Keratinocyte (primary cell): Measurements from ENCODE around the gene ATP9B. TPM values are rescaled to one million over a fixed set of nuclear protein-coding genes. Genes with fewer than 3 reads are reported as not detected.

Source experiments
- DNase-seq: peaks from one replicate; pipeline ENCODE4 v3.0.0-alpha.2; 2011; ENCODE audit warnings: low read depth, missing footprints, low spot score
- FAIRE-seq: peaks from 2 replicates; lab custom pipeline; 2011; peaks lifted over from hg19 to GRCh38; lab: Jason Lieb, UNC
- H2AFZ ChIP-seq: 2 replicates; pipeline ENCODE4 v1.6.0; 2012; ENCODE audit warnings: low read length, control low read depth, inconsistent platforms; ENCODE audit not compliant: control insufficient read depth
- H3K27ac ChIP-seq: 2 replicates; pipeline ENCODE4 v1.5.1; 2011; ENCODE audit warnings: low read length; ENCODE audit not compliant: control insufficient read depth, insufficient read depth
- H3K27me3 ChIP-seq: 3 replicates; pipeline ENCODE4 v1.6.0; 2011; ENCODE audit warnings: low read length; ENCODE audit not compliant: control insufficient read depth, insufficient read depth; ENCODE audit errors: extremely low read depth
- H3K36me3 ChIP-seq, 2 experiments: 2 replicates in 1 of 2; 3 replicates in 1 of 2; pipeline ENCODE4 v1.5.1; 2011; ENCODE audit warnings: low read length in 2 of 2, mild to moderate bottlenecking in 1 of 2; ENCODE audit not compliant: control insufficient read depth in 2 of 2, insufficient read depth in 2 of 2; ENCODE audit errors: extremely low read depth in 1 of 2
- H3K4me1 ChIP-seq: 3 replicates; pipeline ENCODE4 v1.5.1; 2011; ENCODE audit warnings: low read length; ENCODE audit not compliant: control insufficient read depth, insufficient read depth; ENCODE audit errors: extremely low read depth
- H3K4me2 ChIP-seq: 3 replicates; pipeline ENCODE4 v1.6.0; 2011; ENCODE audit warnings: low read depth, low read length; ENCODE audit not compliant: control insufficient read depth, insufficient read depth; ENCODE audit errors: extremely low read depth
- H3K4me3 ChIP-seq, 3 experiments: fragments of 200-600 bp in 1 of 3; sonication (generic) in 1 of 3; 2 replicates in 2 of 3; 3 replicates in 1 of 3; pipeline ENCODE4 v1.5.1; 2011 to 2016; ENCODE audit warnings: low read length in 3 of 3, mild to moderate bottlenecking in 3 of 3, control low read depth in 2 of 3, inconsistent platforms in 1 of 3, low read depth in 1 of 3, mixed read lengths in 1 of 3, mixed run types in 1 of 3, moderate library complexity in 1 of 3; ENCODE audit not compliant: control insufficient read depth in 2 of 3, insufficient read depth in 2 of 3; ENCODE audit errors: extremely low read depth in 1 of 3
- H3K79me2 ChIP-seq: 2 replicates; pipeline ENCODE4 v1.6.0; 2012; ENCODE audit warnings: low read length; ENCODE audit not compliant: control insufficient read depth, insufficient read depth
- H3K9ac ChIP-seq: 3 replicates; pipeline ENCODE4 v1.6.0; 2011; ENCODE audit warnings: low read length; ENCODE audit not compliant: control insufficient read depth, insufficient read depth; ENCODE audit errors: extremely low read depth
- H3K9me1 ChIP-seq: 3 replicates; pipeline ENCODE4 v1.6.0; 2011; ENCODE audit warnings: low read length; ENCODE audit not compliant: control insufficient read depth, insufficient read depth; ENCODE audit errors: extremely low read depth
- H3K9me3 ChIP-seq: 2 replicates; pipeline ENCODE4 v1.5.1; 2012; ENCODE audit warnings: low read depth, low read length; ENCODE audit not compliant: control insufficient read depth
- H4K20me1 ChIP-seq: 3 replicates; pipeline ENCODE4 v1.6.0; 2011; ENCODE audit warnings: low read length; ENCODE audit not compliant: control insufficient read depth, insufficient read depth; ENCODE audit errors: extremely low read depth
- EZH2 ChIP-seq: IDR thresholded peaks from one replicate; pipeline ENCODE4 v1.6.1; 2012; ENCODE audit warnings: inconsistent platforms, mild to moderate bottlenecking, low read length, moderate library complexity
- dilution Hi-C: fragments of 300-500 bp; cut with MboI; formaldehyde crosslinking; loops from one replicate; pipeline ENCODE4 v1.7.0; 2020; ENCODE audit warnings: low sequenced_read_pairs; ENCODE audit not compliant: extremely low pct_ligation_motif_present
- polyA plus RNA-seq, 5 experiments: library from polyadenylated mRNA; depleted of rRNA in 3 of 5; stranded (reverse) in 3 of 5; stranded (forward) in 1 of 5; unstranded in 1 of 5; fragments of >200 nt; gene quantifications; 1 replicate in 1 of 5; 2 replicates in 3 of 5; 3 replicates in 1 of 5; pipeline versions ENCODE4 v1.2.1 to v1.2.3, GENCODE V29; 2011 to 2012; ENCODE audit warnings: missing spikeins in 2 of 5, low read depth in 1 of 5, low replicate concordance in 1 of 5
- TF ChIP-seq, protein P1 (sequence below), 3 experiments: IDR thresholded peaks in 1 of 3; conservative IDR thresholded peaks in 1 of 3; optimal IDR thresholded peaks in 1 of 3; 2 replicates in 2 of 3; 3 replicates in 1 of 3; pipeline versions ENCODE3 to v1.5.1; 2011; ENCODE audit warnings: low read length in 3 of 3, mild to moderate bottlenecking in 3 of 3, moderate library complexity in 2 of 3, control low read depth in 1 of 3, inconsistent platforms in 1 of 3; ENCODE audit not compliant: insufficient read depth in 2 of 3; ENCODE audit errors: extremely low read depth in 1 of 3

The ATP9B gene
- polyA plus RNA-seq, 1 donor (not counting 4 experiments of a cell fraction or from before 2014, with no cell fraction given): 16.1 TPM

DNA sequence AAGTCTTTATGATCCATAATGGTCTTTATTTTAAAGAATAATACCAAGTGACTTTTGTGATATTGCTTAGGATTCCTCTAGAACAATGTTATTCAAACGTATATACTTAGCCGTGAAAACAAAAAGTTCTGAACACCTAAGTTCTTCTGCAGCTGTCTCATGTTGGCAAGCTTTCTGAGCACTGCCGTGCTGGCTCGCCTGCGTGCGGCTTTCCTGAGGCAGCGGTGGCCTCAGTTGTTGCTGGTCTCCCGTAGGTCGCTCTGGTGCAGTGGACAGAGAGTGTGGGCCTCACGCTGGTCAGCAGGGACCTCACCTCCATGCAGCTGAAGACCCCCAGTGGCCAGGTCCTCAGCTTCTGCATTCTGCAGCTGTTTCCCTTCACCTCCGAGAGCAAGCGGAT, 259.7 kb downstream of the ATP9B start:
- no peak overlapping the region for H3K4me2 ChIP-seq
- no peak overlapping the region for H3K9ac ChIP-seq
- no peaks in the 10 kb centered on the region for H3K9me1 ChIP-seq
- dilution Hi-C loops: no loop called here
- no peak overlapping the region for H3K4me3 ChIP-seq
- FAIRE-seq: no peak
- H3K79me2 ChIP-seq: no peaks in the 10 kb centered on the region
- H3K27ac ChIP-seq: no peak overlapping the region
- no peaks in the 10 kb centered on the region for H3K27me3 ChIP-seq
- no peaks in the 10 kb centered on the region for H3K9me3 ChIP-seq
- H3K4me1 ChIP-seq: no peaks in the 10 kb centered on the region
- peaks cover 0 to 2% of the 10 kb centered on the region in 2 experiments for H3K36me3 ChIP-seq
- H2AFZ ChIP-seq: no peak overlapping the region
- H4K20me1 ChIP-seq: no peaks in the 10 kb centered on the region
- TF ChIP-seq, protein P1, sequence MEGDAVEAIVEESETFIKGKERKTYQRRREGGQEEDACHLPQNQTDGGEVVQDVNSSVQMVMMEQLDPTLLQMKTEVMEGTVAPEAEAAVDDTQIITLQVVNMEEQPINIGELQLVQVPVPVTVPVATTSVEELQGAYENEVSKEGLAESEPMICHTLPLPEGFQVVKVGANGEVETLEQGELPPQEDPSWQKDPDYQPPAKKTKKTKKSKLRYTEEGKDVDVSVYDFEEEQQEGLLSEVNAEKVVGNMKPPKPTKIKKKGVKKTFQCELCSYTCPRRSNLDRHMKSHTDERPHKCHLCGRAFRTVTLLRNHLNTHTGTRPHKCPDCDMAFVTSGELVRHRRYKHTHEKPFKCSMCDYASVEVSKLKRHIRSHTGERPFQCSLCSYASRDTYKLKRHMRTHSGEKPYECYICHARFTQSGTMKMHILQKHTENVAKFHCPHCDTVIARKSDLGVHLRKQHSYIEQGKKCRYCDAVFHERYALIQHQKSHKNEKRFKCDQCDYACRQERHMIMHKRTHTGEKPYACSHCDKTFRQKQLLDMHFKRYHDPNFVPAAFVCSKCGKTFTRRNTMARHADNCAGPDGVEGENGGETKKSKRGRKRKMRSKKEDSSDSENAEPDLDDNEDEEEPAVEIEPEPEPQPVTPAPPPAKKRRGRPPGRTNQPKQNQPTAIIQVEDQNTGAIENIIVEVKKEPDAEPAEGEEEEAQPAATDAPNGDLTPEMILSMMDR (optimal IDR thresholded peaks at IDR 0.05 in 1 of 3, IDR thresholded peaks at IDR 0.05 in 1 of 3, conservative IDR thresholded peaks at IDR 0.05 in 1 of 3; ENCODE audit: extremely low read depth in 1 of 3, insufficient read depth in 2 of 3, low read length in 3 of 3): no peak
- no peak for TF ChIP-seq EZH2
- DNase-seq: no peak

DNA sequence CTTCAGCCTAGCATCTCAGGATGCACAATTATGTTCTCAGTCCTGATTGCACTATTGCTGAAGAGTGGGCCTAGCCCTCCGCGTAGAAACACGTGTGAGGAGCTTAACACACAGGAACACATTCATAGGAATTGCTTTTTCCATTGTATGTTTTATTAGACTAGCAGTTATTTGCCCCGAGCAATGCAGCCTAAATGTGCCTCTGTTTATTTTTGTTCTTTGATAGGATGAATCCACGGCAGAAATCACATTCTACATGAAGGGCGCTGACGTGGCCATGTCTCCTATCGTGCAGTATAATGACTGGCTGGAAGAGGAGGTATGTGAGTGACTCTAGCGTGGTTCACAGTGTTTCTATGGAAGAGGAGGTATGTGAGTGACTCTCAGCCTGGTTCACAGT, 260.6 kb downstream of the ATP9B start:
- TF ChIP-seq EZH2: no peak
- TF ChIP-seq, protein P1 (optimal IDR thresholded peaks at IDR 0.05 in 1 of 3, IDR thresholded peaks at IDR 0.05 in 1 of 3, conservative IDR thresholded peaks at IDR 0.05 in 1 of 3; ENCODE audit: extremely low read depth in 1 of 3, insufficient read depth in 2 of 3, low read length in 3 of 3): no peak
- Histone ChIP-seq H3K4me1 (no peaks in the 10 kb centered on the region), H3K4me3 (no peak overlapping the region), H4K20me1 (no peaks in the 10 kb centered on the region), H3K9me1 (no peaks in the 10 kb centered on the region), H3K4me2 (no peak overlapping the region), H3K9me3 (no peaks in the 10 kb centered on the region), H3K9ac (no peak overlapping the region), H3K27me3 (no peaks in the 10 kb centered on the region), H3K36me3 (peaks cover 0 to 2% of the 10 kb centered on the region in 2 experiments), H3K27ac (no peak overlapping the region), H2AFZ (no peak overlapping the region), H3K79me2 (no peaks in the 10 kb centered on the region)
- dilution Hi-C loops: no loop called here
- DNase-seq: no peak
- FAIRE-seq: no peak
